Sigmoid colon (tissue), 7 donors: ENCODE data around the gene MACC1. TPM values are rescaled to one million over a fixed set of nuclear protein-coding genes. Genes with fewer than 3 reads are reported as not detected.

ENCODE experiments used
- DNase-seq: peaks from one replicate; pipeline ENCODE4 v3.0.0-alpha.2; 2019
- H3K27ac ChIP-seq, 4 donors: fragments of 200-600 bp; sonication (generic); one replicate each; pipeline ENCODE4 v1.5.1; 2016 to 2019; ENCODE audit warnings: mild to moderate bottlenecking in 1 of 4
- H3K27me3 ChIP-seq, 3 donors: fragments of 200-600 bp; sonication (generic); one replicate each; pipeline ENCODE4 v1.5.1; 2019; ENCODE audit warnings: mild to moderate bottlenecking in 1 of 3
- H3K36me3 ChIP-seq, 4 donors: fragments of 200-600 bp; sonication (generic); one replicate each; pipeline ENCODE4 v1.5.1; 2016 to 2019
- H3K4me1 ChIP-seq, 4 donors: fragments of 200-600 bp; sonication (generic); one replicate each; pipeline ENCODE4 v1.5.1; 2017 to 2019
- H3K4me3 ChIP-seq, 4 donors: fragments of 200-600 bp; sonication (generic); one replicate each; pipeline ENCODE4 v1.5.1; 2017 to 2019; ENCODE audit warnings: mild to moderate bottlenecking in 2 of 4, moderate library complexity in 1 of 4
- H3K9me3 ChIP-seq, 4 donors: fragments of 200-600 bp in 3 of 4; sonication (generic) in 3 of 4; one replicate each; pipeline versions ENCODE4 v1.5.1 to v1.6.1; 2013 to 2019
- CTCF ChIP-seq, 4 experiments: fragments of 450-650 bp in 3 of 4; fragments of 200-600 bp in 1 of 4; IDR thresholded peaks; one replicate each; pipeline ENCODE4 v1.5.1; 2016 to 2019; ENCODE audit warnings: antibody characterized with exemption in 4 of 4, mild to moderate bottlenecking in 3 of 4, moderate library complexity in 2 of 4
- EP300 ChIP-seq, 4 donors: sonication (generic); formaldehyde crosslinking; IDR thresholded peaks; one replicate each; pipeline ENCODE4 v1.6.1; 2017; ENCODE audit warnings: antibody characterized with exemption in 4 of 4
- POLR2A ChIP-seq, 2 donors: fragments of 450-650 bp; IDR thresholded peaks; one replicate each; pipeline ENCODE4 v1.6.1; 2016; ENCODE audit warnings: antibody characterized with exemption in 2 of 2, mild to moderate bottlenecking in 2 of 2, moderate library complexity in 2 of 2
- POLR2AphosphoS5 ChIP-seq, 4 donors: sonication (generic); formaldehyde crosslinking; IDR thresholded peaks; one replicate each; pipeline ENCODE4 v1.6.1; 2017; ENCODE audit warnings: antibody characterized with exemption in 4 of 4
- WGBS, 2 donors: extraction: QIAGEN DNeasy Blood & Tissue Kit; methylation state at CpG; one replicate each; pipeline ENCODE4 v1.1.7; 2013; 5-methylcytosine and 5-hydroxymethylcytosine counted together
- intact Hi-C: fragments of 100-400 bp; cut with DNase I; formaldehyde crosslinking; loops from one replicate; pipeline ENCODE4 v1.15.1; 2023
- polyA plus RNA-seq, 3 donors: library from polyadenylated mRNA; stranded (reverse); fragments of 200-250 nt; gene quantifications; one replicate each; pipeline ENCODE4 v1.2.3, GENCODE V29; 2013
- total RNA-seq, 4 donors: library from RNA; depleted of rRNA; stranded (reverse); fragments of >200 nt; gene quantifications; one replicate each; pipeline ENCODE4 v1.1.0, GENCODE V29; 2016
- donor health status: healthy with polysubstance abuse.
- donor health status: Bipolar disorder and iron deficiency.
- donor health status: healthy.

MACC1 gene
- total and polyA plus RNA-seq, 7 donors: under 0.01 to 2.1 (median 0.60) TPM; not detected in 2

GRCh38 chr7:20227291-20227795 is 10.2 kb upstream of the MACC1 start:
- H3K36me3 ChIP-seq: no peaks in the 10 kb centered on the region
- no peak overlapping the region for H3K27ac ChIP-seq
- no peaks in the 10 kb centered on the region for H3K9me3 ChIP-seq
- DNase-seq: no peak
- H3K4me1 ChIP-seq: no peaks in the 10 kb centered on the region
- TF ChIP-seq POLR2AphosphoS5 (IDR thresholded peaks at IDR 0.05) (no peak), CTCF (IDR thresholded peaks at IDR 0.05) (no peak), EP300 (IDR thresholded peaks at IDR 0.05) (no peak), POLR2A (IDR thresholded peaks at IDR 0.05) (no peak)
- no peak overlapping the region for H3K4me3 ChIP-seq
- 92 to 96% methylated on average over 2 of the region's 2 CpGs for WGBS, 2 donors
- H3K27me3 ChIP-seq: no peaks in the 10 kb centered on the region
- intact Hi-C loops: no loop called here

- WGBS, 2 donors: 0 to 59% methylated on average over 1 of the region's 1 CpG
- Histone ChIP-seq H3K4me3 (no peak overlapping the region), H3K27me3 (no peaks in the 10 kb centered on the region), H3K27ac (no peak overlapping the region), H3K4me1 (no peaks in the 10 kb centered on the region), H3K9me3 (no peaks in the 10 kb centered on the region), H3K36me3 (no peaks in the 10 kb centered on the region)
- DNase-seq: no peak
- intact Hi-C loops: no loop called here
- no peak for TF ChIP-seq CTCF (IDR thresholded peaks at IDR 0.05)
- no peak for TF ChIP-seq POLR2A (IDR thresholded peaks at IDR 0.05)
- TF ChIP-seq EP300 (IDR thresholded peaks at IDR 0.05): no peak
- TF ChIP-seq POLR2AphosphoS5 (IDR thresholded peaks at IDR 0.05): no peak
Observed at GRCh38 chr7:20226860-20227259, 9.7 kb upstream of the MACC1 start.

DNA sequence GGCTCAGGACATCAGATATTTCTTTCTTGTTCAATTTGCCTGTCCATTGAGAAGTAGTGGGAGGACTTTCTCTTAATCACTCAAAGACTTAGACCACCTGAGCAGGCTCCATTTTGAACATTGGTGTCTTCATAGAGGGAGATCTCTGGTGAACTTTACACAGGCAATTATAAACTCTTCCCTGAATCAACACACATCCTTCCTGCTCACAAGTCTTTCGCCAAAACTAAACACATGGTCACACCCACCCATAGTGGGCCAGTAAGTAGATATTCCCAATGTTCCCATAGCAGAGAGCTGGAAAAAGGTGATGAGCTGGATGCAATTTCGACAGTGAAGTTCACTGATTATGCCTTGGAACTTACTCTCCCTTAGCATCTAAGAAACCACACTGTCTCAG is 8.2 kb upstream of the MACC1 start:
- intact Hi-C loops: no loop called here
- Histone ChIP-seq H3K36me3 (no peaks in the 10 kb centered on the region), H3K4me1 (peaks cover 0 to 5% (median 0%) of the 10 kb centered on the region in 4 donors), H3K27me3 (no peaks in the 10 kb centered on the region), H3K27ac (no peak overlapping the region), H3K9me3 (no peaks in the 10 kb centered on the region), H3K4me3 (no peak overlapping the region)
- DNase-seq: no peak
- WGBS, 2 donors: 43 to 57% methylated on average over 2 of the region's 2 CpGs
- no peak for TF ChIP-seq POLR2A (IDR thresholded peaks at IDR 0.05)
- no peak for TF ChIP-seq CTCF (IDR thresholded peaks at IDR 0.05)
- no peak for TF ChIP-seq POLR2AphosphoS5 (IDR thresholded peaks at IDR 0.05)
- TF ChIP-seq EP300 (IDR thresholded peaks at IDR 0.05): no peak

DNA sequence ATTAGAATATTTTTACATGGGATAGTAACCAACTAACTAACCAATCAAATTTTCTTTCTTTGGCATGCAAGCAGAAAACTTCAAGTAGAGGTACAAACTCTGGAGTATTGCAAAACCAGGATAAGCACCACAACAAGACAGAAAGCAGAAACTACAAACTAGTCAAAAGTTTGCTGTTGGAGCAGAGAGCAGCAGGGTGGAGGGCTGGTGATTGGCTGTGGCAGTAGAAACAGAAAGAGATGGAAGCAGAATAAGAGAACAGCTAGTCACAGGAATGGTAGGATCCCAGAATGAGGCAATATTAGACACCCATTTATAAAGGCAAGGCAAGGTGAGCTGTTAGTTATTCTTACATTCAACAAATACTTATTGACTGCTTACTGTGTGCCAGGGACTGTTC is 6.8 kb upstream of the MACC1 start:
- H3K36me3 ChIP-seq: no peaks in the 10 kb centered on the region
- no peak overlapping the region for H3K27ac ChIP-seq
- no peak for TF ChIP-seq CTCF (IDR thresholded peaks at IDR 0.05)
- TF ChIP-seq EP300 (IDR thresholded peaks at IDR 0.05): no peak
- no peak for TF ChIP-seq POLR2A (IDR thresholded peaks at IDR 0.05)
- no peak for TF ChIP-seq POLR2AphosphoS5 (IDR thresholded peaks at IDR 0.05)
- intact Hi-C loops: no loop called here
- H3K4me3 ChIP-seq: no peak overlapping the region
- no peaks in the 10 kb centered on the region for H3K27me3 ChIP-seq
- DNase-seq: no peak
- H3K9me3 ChIP-seq: no peaks in the 10 kb centered on the region
- peaks cover 0 to 5% (median 0%) of the 10 kb centered on the region in 4 donors for H3K4me1 ChIP-seq

DNA sequence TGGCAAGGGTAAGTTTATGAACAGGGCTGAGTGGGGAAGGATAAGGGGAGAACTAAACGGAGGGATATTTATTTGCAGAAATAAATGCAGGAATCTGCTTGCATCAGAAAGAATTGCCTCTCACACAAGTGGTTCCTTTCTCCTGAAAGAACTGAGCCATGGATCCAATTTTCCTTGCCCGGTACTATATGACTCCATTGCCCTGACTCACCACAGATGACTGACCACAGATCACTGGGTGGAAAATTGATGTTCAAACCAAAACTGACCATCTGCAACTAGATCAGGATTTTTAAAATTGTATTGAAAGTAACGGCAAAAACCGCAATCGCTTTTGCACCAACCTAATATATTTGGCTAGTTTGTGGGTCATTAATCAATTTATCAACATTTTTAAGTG is 6.2 kb upstream of the MACC1 start:
- intact Hi-C loops: no loop called here
- H3K27ac ChIP-seq: no peak overlapping the region
- no peak overlapping the region for H3K4me3 ChIP-seq
- DNase-seq: no peak
- no peaks in the 10 kb centered on the region for H3K36me3 ChIP-seq
- no peaks in the 10 kb centered on the region for H3K27me3 ChIP-seq
- H3K4me1 ChIP-seq: peaks cover 0 to 5% (median 0%) of the 10 kb centered on the region in 4 donors
- no peaks in the 10 kb centered on the region for H3K9me3 ChIP-seq
- TF ChIP-seq CTCF (IDR thresholded peaks at IDR 0.05) (no peak), EP300 (IDR thresholded peaks at IDR 0.05) (no peak), POLR2A (IDR thresholded peaks at IDR 0.05) (no peak), POLR2AphosphoS5 (IDR thresholded peaks at IDR 0.05) (no peak)
- WGBS, 2 donors: 92 to 96% methylated on average over 5 of the region's 5 CpGs
